AG04449 (cell line): ENCODE data around the gene POU2F3.

Source experiments
- CTCF ChIA-PET: fragments of 350-600 bp; formaldehyde crosslinking; extraction: SDS; loops from one replicate; lab custom pipeline; 2021; ENCODE audit warnings: antibody characterized with exemption; lab: Yijun Ruan, JAX
- POLR2A ChIA-PET: fragments of 400-600, 350-600 bp; formaldehyde crosslinking; extraction: SDS; loops from one replicate; lab custom pipeline; 2020; ENCODE audit warnings: antibody characterized with exemption, inconsistent platforms; lab: Yijun Ruan, JAX
- DNase-seq: peaks from one replicate; pipeline ENCODE4 v3.0.0-alpha.2; 2010; ENCODE audit warnings: low read depth, low spot score
- H3K4me3 ChIP-seq: 2 replicates; pipeline ENCODE4 v1.5.1; 2011; ENCODE audit warnings: low read depth, mild to moderate bottlenecking, control low read depth, low read length
- CTCF ChIP-seq: IDR thresholded peaks from one replicate; pipeline ENCODE4 v1.5.1; 2011; ENCODE audit warnings: mild to moderate bottlenecking, moderate library complexity, low read length, control low read depth, inconsistent platforms; ENCODE audit not compliant: insufficient read depth; ENCODE audit errors: missing control alignments

POU2F3 gene

GRCh38 chr11:120333801-120334200 is 93.9 kb downstream of the POU2F3 start:
- TF ChIP-seq CTCF = no peak
- no peak for DNase-seq
- H3K4me3 ChIP-seq = no peak overlapping the region
- ChIA-PET POLR2A (no interaction called here), CTCF (interaction anchor here (0.7 to 3.3 kb wide), 25 partner anchors 9 to 352 kb away, joined by 3 to 22 read pairs (median 6); partner anchors contain the start of genes GRIK4 and TLCD5)

GRCh38 chr11:120334332-120334731 is 94.4 kb downstream of the POU2F3 start:
- no peak overlapping the region for H3K4me3 ChIP-seq
- POLR2A ChIA-PET = no interaction called here
- CTCF ChIA-PET = interaction anchor here (0.7 to 3.3 kb wide), 36 partner anchors 8 to 351 kb away, joined by 3 to 22 read pairs (median 6); partner anchors contain the start of genes GRIK4 and TLCD5
- no peak for TF ChIP-seq CTCF
- no peak for DNase-seq

- ChIA-PET CTCF (interaction anchor here (0.7 to 3.3 kb wide), 51 partner anchors 9 to 883 kb away, joined by 3 to 22 read pairs (median 5); partner anchors contain the start of genes GRIK4 and TLCD5), POLR2A (interaction anchor here (1.1 kb wide), 1 partner anchor 76 kb away, joined by 4 read pairs; no protein-coding TSS in a partner anchor)
- H3K4me3 ChIP-seq = peak overlapping the region; percentile 61
- TF ChIP-seq CTCF = peak; percentile 69
- DNase-seq = peak; percentile 58
These were observed 95.0 kb downstream of the POU2F3 start for GRCh38 chr11:120334894-120335462.

- no peak for DNase-seq
- ChIA-PET POLR2A (interaction anchor here (0.5 to 2.9 kb wide), 5 partner anchors 28 to 97 kb away, joined by 3 to 10 read pairs (median 4); no protein-coding TSS in a partner anchor), CTCF (interaction anchor here (0.7 to 3.3 kb wide), 49 partner anchors 9 to 883 kb away, joined by 3 to 22 read pairs (median 5); partner anchors contain the start of genes GRIK4 and TLCD5)
- peak overlapping the region; percentile 61 for H3K4me3 ChIP-seq
- no peak for TF ChIP-seq CTCF
These were observed 95.6 kb downstream of the POU2F3 start for GRCh38 chr11:120335556-120335907.

GRCh38 chr11:120335908-120336640 is 96.1 kb downstream of the POU2F3 start, which contains the start of gene ARHGEF12:
TSS of gene ARHGEF12 (plus strand) at chr11:120336413. CDS start at chr11:120337244, 831 bp downstream.
- ChIA-PET CTCF (interaction anchor here (0.5 to 3.3 kb wide), 26 partner anchors 10 to 895 kb away, joined by 3 to 22 read pairs (median 6); partner anchors contain the start of gene GRIK4), POLR2A (interaction anchor here (0.5 to 2.9 kb wide), 6 partner anchors 27 to 96 kb away, joined by 3 to 10 read pairs (median 4); no protein-coding TSS in a partner anchor)
- peak within 1 kb of the TSS; percentile 61 for H3K4me3 ChIP-seq
- TF ChIP-seq CTCF = peak; percentile 43
- peak; percentile 90 for DNase-seq
